Measurements from ENCODE around the gene MYO5B.

- TF ChIP-seq POLR2A (IDR thresholded peaks at IDR 0.05; ENCODE audit: low read length), result no peak
- TF ChIP-seq GATA1 (IDR thresholded peaks at IDR 0.05; ENCODE audit: low read depth, low read length), result no peak
These were observed 114.6 kb downstream of the MYO5B start for GRCh38 chr18:50080316-50080715.

Data from erythroblast (primary cell).